HepG2 (cell line): ENCODE results near the gene MADCAM1. TPM values are rescaled to one million over a fixed set of nuclear protein-coding genes. Genes with fewer than 3 reads are reported as not detected.

Experiments
- ATAC-seq: fragments of 200-7000 bp; cut with Tn5 transposase; 3 replicates; pipeline ENCODE4 v1.9.1; 2020; ENCODE audit warnings: mild to moderate bottlenecking, moderate library complexity
- BruUV-seq: library from RNA; stranded (reverse); fragments of 400-500 nt; replicated peaks from 2 replicates; lab custom pipeline; 2021; lab: Mats Ljungman, UMichigan
- CTCF ChIA-PET: fragments of 300-600 bp; formaldehyde crosslinking; extraction: SDS; loops from one replicate; lab custom pipeline; 2021; ENCODE audit warnings: low total read pairs, inconsistent platforms, low intra/inter-chr PET ratio; lab: Yijun Ruan, JAX
- POLR2A ChIA-PET: fragments of 350-600 bp; sonication (Branson Sonifier 250); formaldehyde crosslinking; loops from one replicate; lab custom pipeline; 2020; ENCODE audit warnings: antibody characterized with exemption, inconsistent platforms; lab: Yijun Ruan, JAX
- DNase-seq: peaks from one replicate; pipeline ENCODE4 v3.0.0-alpha.2; 2015; ENCODE audit warnings: low spot score
- FAIRE-seq: peaks from 3 replicates; lab custom pipeline; 2011; peaks lifted over from hg19 to GRCh38; lab: Jason Lieb, UNC
- H2AFZ ChIP-seq: one replicate; pipeline ENCODE4 v1.6.1; 2011; ENCODE audit warnings: low read length, inconsistent platforms
- H3K27ac ChIP-seq: fragments of 300-600 bp; 3 replicates; pipeline ENCODE4 v1.8.0; 2011; ENCODE audit warnings: mixed run types, mild to moderate bottlenecking, mixed read lengths, low read length, inconsistent platforms; ENCODE audit not compliant: insufficient read depth; ENCODE audit errors: extremely low read length
- H3K27me3 ChIP-seq, 2 experiments: fragments of 200-600 bp in 1 of 2; 2 replicates in 1 of 2; 3 replicates in 1 of 2; pipeline versions ENCODE4 v1.6.0 to v1.8.0; 2011; ENCODE audit warnings: low read length in 2 of 2, mild to moderate bottlenecking in 2 of 2, moderate library complexity in 2 of 2, inconsistent platforms in 1 of 2; ENCODE audit not compliant: insufficient read depth in 2 of 2, control insufficient read depth in 1 of 2
- H3K36me3 ChIP-seq, 2 experiments: fragments of 200-600 bp in 1 of 2; replicated peaks in 1 of 2; 2 replicates in 1 of 2; 3 replicates in 1 of 2; pipeline versions ENCODE4 v1.5.1 to v1.8.0; 2011; ENCODE audit warnings: low read length in 2 of 2, inconsistent platforms in 1 of 2; ENCODE audit not compliant: insufficient read depth in 2 of 2, control insufficient read depth in 1 of 2
- H3K4me1 ChIP-seq: 2 replicates; pipeline ENCODE4 v1.5.1; 2012; ENCODE audit warnings: low read length, inconsistent platforms; ENCODE audit not compliant: insufficient read depth
- H3K4me2 ChIP-seq: 2 replicates; pipeline ENCODE4 v1.6.0; 2011; ENCODE audit warnings: low read depth, low read length, inconsistent platforms
- H3K4me3 ChIP-seq, 3 experiments: fragments of 200-600 bp in 1 of 3; sonication (generic), shearing (Covaris generic) in 1 of 3; replicated peaks in 1 of 3; 2 replicates each; pipeline ENCODE4 v1.5.1; 2011 to 2016; ENCODE audit warnings: low read length in 3 of 3, inconsistent platforms in 2 of 3, low read depth in 2 of 3, mild to moderate bottlenecking in 2 of 3, control low read depth in 1 of 3, mixed read lengths in 1 of 3; ENCODE audit not compliant: insufficient read depth in 1 of 3
- H3K79me2 ChIP-seq: one replicate; pipeline ENCODE4 v1.6.1; 2011; ENCODE audit warnings: low read length, inconsistent platforms; ENCODE audit not compliant: insufficient read depth
- H3K9ac ChIP-seq: 2 replicates; pipeline ENCODE4 v1.6.0; 2011; ENCODE audit warnings: mild to moderate bottlenecking, low read depth, low read length, inconsistent platforms; ENCODE audit not compliant: insufficient read depth
- H3K9me3 ChIP-seq: 2 replicates; pipeline ENCODE4 v1.5.1; 2012; ENCODE audit warnings: mild to moderate bottlenecking, low read length
- H4K20me1 ChIP-seq: 2 replicates; pipeline ENCODE4 v1.6.0; 2011; ENCODE audit warnings: inconsistent platforms, mild to moderate bottlenecking, low read length, moderate library complexity; ENCODE audit not compliant: insufficient read depth
- ARID2 ChIP-seq: sonication (generic); formaldehyde crosslinking; IDR thresholded peaks from 2 replicates; pipeline ENCODE4 v1.8.1; 2022; ENCODE audit warnings: mild to moderate bottlenecking, missing genetic modification reagents, borderline replicate concordance
- SNAPC2 ChIP-seq: sonication (generic); formaldehyde crosslinking; IDR thresholded peaks from 2 replicates; pipeline ENCODE4 v1.8.1; 2022; ENCODE audit warnings: mild to moderate bottlenecking, missing genetic modification reagents
- ZFP82 ChIP-seq: sonication (generic); formaldehyde crosslinking; IDR thresholded peaks from 2 replicates; pipeline ENCODE4 v1.5.1; 2020; ENCODE audit warnings: mild to moderate bottlenecking, missing genetic modification reagents, borderline replicate concordance
- ZNF44 ChIP-seq: sonication (generic); formaldehyde crosslinking; IDR thresholded peaks from 2 replicates; pipeline ENCODE4 v1.5.1; 2020; ENCODE audit warnings: mild to moderate bottlenecking, missing genetic modification reagents
- ZNF670 ChIP-seq: sonication (generic); formaldehyde crosslinking; IDR thresholded peaks from 2 replicates; pipeline ENCODE4 v1.8.0; 2022; ENCODE audit warnings: mild to moderate bottlenecking, missing genetic modification reagents, borderline replicate concordance
- ZSCAN21 ChIP-seq: sonication (generic); formaldehyde crosslinking; IDR thresholded peaks from 2 replicates; pipeline ENCODE4 v1.8.0; 2022; ENCODE audit warnings: mild to moderate bottlenecking, missing genetic modification reagents, moderate library complexity, borderline replicate concordance
- WGBS: methylation state at CpG from one replicate; pipeline ENCODE4 v1.1.6; 2017; ENCODE audit warnings: low lambda C conversion rate; 5-methylcytosine and 5-hydroxymethylcytosine counted together
- in situ Hi-C: cut with HindIII; loops from 2 replicates; pipeline ENCODE4 v1.10.0; 2017; ENCODE audit warnings: low pct_unique_long_range_greater_than_20kb; ENCODE audit not compliant: extremely low pct_ligation_motif_present
- intact Hi-C: fragments of 100-400 bp; cut with micrococcal nuclease; formaldehyde crosslinking; loops from one replicate; pipeline ENCODE4 v1.10.0; 2022; ENCODE audit not compliant: unreplicated experiment
- polyA plus RNA-seq, 8 experiments: library from polyadenylated mRNA; depleted of rRNA in 3 of 8; stranded (reverse) in 7 of 8; unstranded in 1 of 8; fragments of >200 nt; fragmentation: Illumina TruSeq in 4 of 8; extraction: Trizol in 4 of 8; gene quantifications; 2 replicates each; pipeline versions ENCODE4 v1.2.1 to v1.2.3, GENCODE V29; 2011 to 2016; ENCODE audit warnings: low read depth in 4 of 8, missing spikeins in 1 of 8, mixed read lengths in 1 of 8; ENCODE audit not compliant: insufficient read depth in 1 of 8
- total RNA-seq, 5 experiments: library from RNA; depleted of rRNA; stranded (reverse); fragments of >200 nt; fragmentation: Illumina TruSeq; extraction: Trizol; gene quantifications; 2 replicates each; pipeline ENCODE4 v1.2.3, GENCODE V29; 2016; ENCODE audit warnings: low read depth in 1 of 5
- TF ChIP-seq, protein P1 (sequence below): sonication (generic); formaldehyde crosslinking; IDR thresholded peaks from 2 replicates; pipeline ENCODE4 v1.4.0; 2020; ENCODE audit warnings: mild to moderate bottlenecking, missing genetic modification reagents
- TF ChIP-seq, protein P2 (sequence below): sonication (generic); formaldehyde crosslinking; IDR thresholded peaks from 2 replicates; pipeline ENCODE4 v1.4.0; 2020; ENCODE audit warnings: missing genetic modification reagents
- TF ChIP-seq, protein P3 (sequence below): sonication (generic); formaldehyde crosslinking; IDR thresholded peaks from 2 replicates; pipeline ENCODE4 v1.5.0; 2020; ENCODE audit warnings: missing genetic modification reagents
- TF ChIP-seq, protein P4 (sequence below): sonication (generic); formaldehyde crosslinking; conservative IDR thresholded peaks from 2 replicates; pipeline ENCODE4 v1.4.0; 2020; ENCODE audit warnings: missing genetic modification reagents

The MADCAM1 gene
- total and polyA plus RNA-seq, 2 of the 13 experiments (the other 11 are each of a cell fraction or from before 2014, with no cell fraction given) = 0.29 to 0.33 TPM

DNA sequence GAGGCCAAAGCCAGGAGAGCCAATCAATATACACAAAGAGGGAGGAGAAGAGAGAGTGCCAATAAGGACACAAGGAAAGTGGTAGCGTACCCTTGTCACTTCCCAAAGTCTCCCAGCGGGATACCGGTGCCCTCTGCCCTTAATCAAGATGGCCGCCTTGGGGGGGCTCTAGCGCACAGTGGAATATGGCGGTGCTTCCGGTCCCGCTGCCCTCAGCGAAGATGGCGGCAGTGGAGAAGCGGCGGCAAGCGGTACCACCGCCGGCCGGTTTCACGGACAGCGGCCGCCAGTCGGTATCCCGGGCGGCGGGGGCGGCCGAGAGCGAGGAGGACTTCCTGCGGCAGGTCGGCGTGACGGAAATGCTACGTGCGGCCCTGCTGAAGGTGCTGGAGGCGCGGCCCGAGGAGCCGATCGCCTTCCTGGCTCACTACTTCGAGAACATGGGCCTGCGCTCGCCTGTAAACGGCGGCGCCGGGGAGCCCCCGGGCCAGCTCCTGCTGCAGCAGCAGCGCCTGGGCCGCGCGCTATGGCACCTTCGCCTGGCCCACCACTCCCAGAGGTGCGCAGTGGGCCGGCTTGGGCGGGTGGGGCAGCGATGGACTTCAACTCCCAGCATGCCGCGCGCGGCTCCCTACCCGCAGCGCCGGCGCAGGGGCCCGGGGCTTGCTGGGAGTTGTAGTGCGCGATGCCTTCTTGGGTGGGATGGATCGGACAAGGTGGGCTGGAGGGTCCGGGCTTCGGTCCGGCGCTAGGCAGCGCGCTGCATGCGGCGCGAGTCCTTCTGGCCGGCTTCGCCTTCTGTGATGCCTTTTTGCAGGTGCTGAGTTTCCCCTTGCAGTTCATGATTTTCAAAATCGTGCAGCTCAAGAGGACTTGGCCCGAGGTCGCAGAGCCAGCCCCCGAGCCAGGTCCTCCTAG is 11.3 kb downstream of the MADCAM1 start, which contains the start of gene TPGS1 (continued):
- TF ChIP-seq, protein P1, sequence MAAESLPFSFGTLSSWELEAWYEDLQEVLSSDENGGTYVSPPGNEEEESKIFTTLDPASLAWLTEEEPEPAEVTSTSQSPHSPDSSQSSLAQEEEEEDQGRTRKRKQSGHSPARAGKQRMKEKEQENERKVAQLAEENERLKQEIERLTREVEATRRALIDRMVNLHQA = no peak
- TF ChIP-seq ZSCAN21 (CRISPR knock-in tag) (peak; percentile 77), ZNF44 (no peak), ARID2 (CRISPR knock-in tag) (no peak)
- TF ChIP-seq, all 625 proteins: peak for 183

DNA sequence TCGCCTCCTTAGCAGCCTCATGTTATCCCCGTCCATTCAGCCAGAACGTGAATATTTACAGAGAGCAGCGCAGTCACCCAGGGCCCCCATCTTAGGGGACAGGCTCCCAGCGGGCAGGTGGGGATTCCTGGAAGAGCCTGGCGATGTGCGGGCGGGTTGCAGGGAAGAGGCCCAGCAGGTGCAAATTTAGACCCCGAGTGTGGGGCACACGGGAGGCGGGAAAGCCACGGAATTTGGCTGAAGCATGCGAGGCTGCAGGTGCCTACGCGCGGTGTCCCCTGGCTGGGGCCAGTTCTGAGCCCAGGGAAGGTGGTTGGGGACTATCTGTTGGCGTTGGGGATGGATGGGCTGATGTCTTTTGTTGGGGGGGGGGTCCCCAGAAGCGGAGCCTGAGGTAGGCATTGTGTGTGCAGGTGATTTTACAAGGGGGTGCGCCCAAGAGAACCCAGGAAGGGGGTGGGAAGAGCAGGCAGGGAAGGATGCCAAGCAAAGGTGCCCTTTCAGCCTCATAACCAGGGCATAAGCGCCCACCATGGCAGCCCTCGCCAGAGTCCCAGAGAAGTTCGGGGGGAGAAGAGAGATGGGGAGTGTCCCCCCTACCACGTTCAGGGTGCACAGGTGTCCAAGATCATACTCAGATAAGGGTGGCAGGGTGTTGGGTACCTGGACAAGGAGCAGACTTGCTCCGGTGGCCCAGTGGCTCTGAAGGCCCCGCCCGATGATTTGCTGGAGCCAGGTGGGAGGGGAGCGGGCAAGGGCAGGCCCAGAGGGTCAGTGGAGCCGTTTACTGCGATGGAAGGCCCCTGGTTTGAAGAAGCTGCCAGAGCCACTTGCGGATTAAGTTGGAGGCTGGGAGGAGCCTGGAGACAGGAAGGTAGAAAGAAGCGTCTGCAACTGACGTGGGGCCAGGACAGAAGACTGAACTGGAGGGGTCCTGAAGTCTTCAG is 12.2 kb downstream of the MADCAM1 start:
- Histone ChIP-seq H3K4me1 (peaks cover 37% of the 10 kb centered on the region), H3K27me3 (no peaks in the 10 kb centered on the region), H3K36me3 (no peaks in the 10 kb centered on the region), H4K20me1 (no peaks in the 10 kb centered on the region; the same call in 1 of the 2 replicates), H3K4me2 (peak overlapping the region; percentile 82), H3K27ac (no peak overlapping the region), H3K9ac (peak overlapping the region; percentile 93), H3K79me2 (no peaks in the 10 kb centered on the region), H2AFZ (no peak overlapping the region), H3K9me3 (no peaks in the 10 kb centered on the region), H3K4me3 (peak overlapping the region; percentile 93 to 99 (median 97))
- TSS peak; percentile 56 for BruUV-seq
- ATAC-seq (no peak), DNase-seq (no peak), FAIRE-seq (no peak)
- ChIA-PET POLR2A (interaction anchor here (0.8 to 2.8 kb wide), 3 partner anchors 13 to 23 kb away, joined by 3 to 33 read pairs (median 3); partner anchors contain the start of gene CDC34), CTCF (interaction anchor here (0.8 kb wide), 1 partner anchor 13 kb away, joined by 3 read pairs; no protein-coding TSS in a partner anchor)
- 72% methylated on average over 23 of the region's 32 CpGs for WGBS
- intact Hi-C loops = no loop called here
- in situ Hi-C loops = no loop called here
- TF ChIP-seq, protein P2, sequence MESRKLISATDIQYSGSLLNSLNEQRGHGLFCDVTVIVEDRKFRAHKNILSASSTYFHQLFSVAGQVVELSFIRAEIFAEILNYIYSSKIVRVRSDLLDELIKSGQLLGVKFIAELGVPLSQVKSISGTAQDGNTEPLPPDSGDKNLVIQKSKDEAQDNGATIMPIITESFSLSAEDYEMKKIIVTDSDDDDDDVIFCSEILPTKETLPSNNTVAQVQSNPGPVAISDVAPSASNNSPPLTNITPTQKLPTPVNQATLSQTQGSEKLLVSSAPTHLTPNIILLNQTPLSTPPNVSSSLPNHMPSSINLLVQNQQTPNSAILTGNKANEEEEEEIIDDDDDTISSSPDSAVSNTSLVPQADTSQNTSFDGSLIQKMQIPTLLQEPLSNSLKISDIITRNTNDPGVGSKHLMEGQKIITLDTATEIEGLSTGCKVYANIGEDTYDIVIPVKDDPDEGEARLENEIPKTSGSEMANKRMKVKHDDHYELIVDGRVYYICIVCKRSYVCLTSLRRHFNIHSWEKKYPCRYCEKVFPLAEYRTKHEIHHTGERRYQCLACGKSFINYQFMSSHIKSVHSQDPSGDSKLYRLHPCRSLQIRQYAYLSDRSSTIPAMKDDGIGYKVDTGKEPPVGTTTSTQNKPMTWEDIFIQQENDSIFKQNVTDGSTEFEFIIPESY (CRISPR knock-in tag) = 0 out of 2 replicates have a peak, but pooled peaks have one; percentile 8
- 0 out of 2 replicates have a peak, but pooled peaks have one; percentile 1 for TF ChIP-seq ZNF670
- TF ChIP-seq, protein P3, sequence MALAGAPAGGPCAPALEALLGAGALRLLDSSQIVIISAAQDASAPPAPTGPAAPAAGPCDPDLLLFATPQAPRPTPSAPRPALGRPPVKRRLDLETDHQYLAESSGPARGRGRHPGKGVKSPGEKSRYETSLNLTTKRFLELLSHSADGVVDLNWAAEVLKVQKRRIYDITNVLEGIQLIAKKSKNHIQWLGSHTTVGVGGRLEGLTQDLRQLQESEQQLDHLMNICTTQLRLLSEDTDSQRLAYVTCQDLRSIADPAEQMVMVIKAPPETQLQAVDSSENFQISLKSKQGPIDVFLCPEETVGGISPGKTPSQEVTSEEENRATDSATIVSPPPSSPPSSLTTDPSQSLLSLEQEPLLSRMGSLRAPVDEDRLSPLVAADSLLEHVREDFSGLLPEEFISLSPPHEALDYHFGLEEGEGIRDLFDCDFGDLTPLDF = no peak
- TF ChIP-seq SNAPC2 = no peak
- TF ChIP-seq ZFP82 (CRISPR knock-in tag) = peak; percentile 44; the same call in 1 of the 2 replicates
- TF ChIP-seq, protein P4, sequence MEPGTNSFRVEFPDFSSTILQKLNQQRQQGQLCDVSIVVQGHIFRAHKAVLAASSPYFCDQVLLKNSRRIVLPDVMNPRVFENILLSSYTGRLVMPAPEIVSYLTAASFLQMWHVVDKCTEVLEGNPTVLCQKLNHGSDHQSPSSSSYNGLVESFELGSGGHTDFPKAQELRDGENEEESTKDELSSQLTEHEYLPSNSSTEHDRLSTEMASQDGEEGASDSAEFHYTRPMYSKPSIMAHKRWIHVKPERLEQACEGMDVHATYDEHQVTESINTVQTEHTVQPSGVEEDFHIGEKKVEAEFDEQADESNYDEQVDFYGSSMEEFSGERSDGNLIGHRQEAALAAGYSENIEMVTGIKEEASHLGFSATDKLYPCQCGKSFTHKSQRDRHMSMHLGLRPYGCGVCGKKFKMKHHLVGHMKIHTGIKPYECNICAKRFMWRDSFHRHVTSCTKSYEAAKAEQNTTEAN (CRISPR knock-in tag) = no peak
